ENCODE measurements around the gene EXOC3L4.

Gene EXOC3L4

DNA sequence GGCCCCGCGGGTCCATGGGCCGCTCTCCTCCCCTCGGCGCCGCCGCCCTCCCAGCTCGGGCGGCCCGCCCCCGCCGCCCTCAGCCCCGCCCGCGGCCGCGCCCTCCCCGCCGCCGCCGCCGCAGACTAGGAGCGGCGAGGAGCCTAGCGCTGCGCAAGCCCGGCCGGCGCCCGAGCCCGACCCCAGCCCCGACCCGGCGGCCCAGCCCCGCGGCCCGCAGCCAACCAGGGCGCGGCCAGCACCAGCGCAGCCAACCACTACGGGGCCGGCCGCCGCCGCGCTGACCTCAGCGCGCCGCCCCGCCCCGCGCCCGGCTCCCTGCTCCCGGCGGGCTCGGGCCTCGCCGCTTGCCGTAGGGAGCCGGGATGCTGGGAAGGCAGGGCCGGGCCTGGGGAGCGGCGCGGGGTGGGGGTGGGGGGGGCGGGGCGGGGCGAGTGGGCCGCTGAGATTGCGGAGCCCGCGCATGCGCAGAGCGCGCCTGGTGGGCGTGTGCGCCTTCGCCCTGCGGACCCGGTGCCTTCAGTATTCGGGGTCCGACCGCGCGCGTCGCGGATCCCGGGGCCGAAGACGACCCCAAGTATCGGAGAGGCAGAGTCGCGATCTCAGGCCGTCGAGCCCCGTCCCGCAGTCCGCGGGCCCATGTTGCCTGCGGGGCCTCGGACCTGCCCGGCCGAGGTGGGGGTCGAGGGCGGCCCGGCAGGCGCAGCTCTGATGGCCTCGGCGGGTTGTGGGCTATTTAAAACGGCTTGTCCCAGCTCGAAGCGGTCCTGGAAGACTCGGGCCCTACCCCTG is 37.0 kb upstream of the EXOC3L4 start, which contains the start of gene CDC42BPB (continued):
- TF ChIP-seq, protein P1, sequence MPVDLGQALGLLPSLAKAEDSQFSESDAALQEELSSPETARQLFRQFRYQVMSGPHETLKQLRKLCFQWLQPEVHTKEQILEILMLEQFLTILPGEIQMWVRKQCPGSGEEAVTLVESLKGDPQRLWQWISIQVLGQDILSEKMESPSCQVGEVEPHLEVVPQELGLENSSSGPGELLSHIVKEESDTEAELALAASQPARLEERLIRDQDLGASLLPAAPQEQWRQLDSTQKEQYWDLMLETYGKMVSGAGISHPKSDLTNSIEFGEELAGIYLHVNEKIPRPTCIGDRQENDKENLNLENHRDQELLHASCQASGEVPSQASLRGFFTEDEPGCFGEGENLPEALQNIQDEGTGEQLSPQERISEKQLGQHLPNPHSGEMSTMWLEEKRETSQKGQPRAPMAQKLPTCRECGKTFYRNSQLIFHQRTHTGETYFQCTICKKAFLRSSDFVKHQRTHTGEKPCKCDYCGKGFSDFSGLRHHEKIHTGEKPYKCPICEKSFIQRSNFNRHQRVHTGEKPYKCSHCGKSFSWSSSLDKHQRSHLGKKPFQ (tag by site-specific recombination; IDR thresholded peaks at IDR 0.05): no peak
- TF ChIP-seq BCL11B (tag by site-specific recombination; IDR thresholded peaks at IDR 0.05; ENCODE audit: low read depth): no peak
- TF ChIP-seq ZNF610 (tag by site-specific recombination; IDR thresholded peaks at IDR 0.05; ENCODE audit: borderline replicate concordance): 0 out of 2 replicates have a peak, but pooled peaks have one; percentile 19
- TF ChIP-seq, protein P2, sequence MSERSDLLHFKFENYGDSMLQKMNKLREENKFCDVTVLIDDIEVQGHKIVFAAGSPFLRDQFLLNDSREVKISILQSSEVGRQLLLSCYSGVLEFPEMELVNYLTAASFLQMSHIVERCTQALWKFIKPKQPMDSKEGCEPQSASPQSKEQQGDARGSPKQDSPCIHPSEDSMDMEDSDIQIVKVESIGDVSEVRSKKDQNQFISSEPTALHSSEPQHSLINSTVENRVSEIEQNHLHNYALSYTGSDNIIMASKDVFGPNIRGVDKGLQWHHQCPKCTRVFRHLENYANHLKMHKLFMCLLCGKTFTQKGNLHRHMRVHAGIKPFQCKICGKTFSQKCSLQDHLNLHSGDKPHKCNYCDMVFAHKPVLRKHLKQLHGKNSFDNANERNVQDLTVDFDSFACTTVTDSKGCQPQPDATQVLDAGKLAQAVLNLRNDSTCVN (tag by site-specific recombination; optimal IDR thresholded peaks at IDR 0.05): peak; percentile 64
- TF ChIP-seq ZNF560 (tag by site-specific recombination; IDR thresholded peaks at IDR 0.05; ENCODE audit: borderline replicate concordance): no peak
- TF ChIP-seq IKZF3 (tag by site-specific recombination; IDR thresholded peaks at IDR 0.05): peak; percentile 99
- TF ChIP-seq ZNF510 (tag by site-specific recombination; IDR thresholded peaks at IDR 0.05; ENCODE audit: insufficient replicate concordance): no peak
- TF ChIP-seq, protein P3, sequence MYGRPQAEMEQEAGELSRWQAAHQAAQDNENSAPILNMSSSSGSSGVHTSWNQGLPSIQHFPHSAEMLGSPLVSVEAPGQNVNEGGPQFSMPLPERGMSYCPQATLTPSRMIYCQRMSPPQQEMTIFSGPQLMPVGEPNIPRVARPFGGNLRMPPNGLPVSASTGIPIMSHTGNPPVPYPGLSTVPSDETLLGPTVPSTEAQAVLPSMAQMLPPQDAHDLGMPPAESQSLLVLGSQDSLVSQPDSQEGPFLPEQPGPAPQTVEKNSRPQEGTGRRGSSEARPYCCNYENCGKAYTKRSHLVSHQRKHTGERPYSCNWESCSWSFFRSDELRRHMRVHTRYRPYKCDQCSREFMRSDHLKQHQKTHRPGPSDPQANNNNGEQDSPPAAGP (tag by site-specific recombination; IDR thresholded peaks at IDR 0.05): 0 out of 2 replicates have a peak, but pooled peaks have one; percentile 22
- TF ChIP-seq ZBTB7A (tag by site-specific recombination; IDR thresholded peaks at IDR 0.05; ENCODE audit: low read depth): no peak
- TF ChIP-seq ZNF391 (tag by site-specific recombination; IDR thresholded peaks at IDR 0.05; ENCODE audit: borderline replicate concordance, low read depth): no peak
- no peak for TF ChIP-seq ZNF670 (tag by site-specific recombination; IDR thresholded peaks at IDR 0.05; ENCODE audit: low read depth)
- no peak for TF ChIP-seq ZNF548 (tag by site-specific recombination; IDR thresholded peaks at IDR 0.05)
- no peak for TF ChIP-seq ZNF596 (tag by site-specific recombination; IDR thresholded peaks at IDR 0.05)
- TF ChIP-seq, protein P4, sequence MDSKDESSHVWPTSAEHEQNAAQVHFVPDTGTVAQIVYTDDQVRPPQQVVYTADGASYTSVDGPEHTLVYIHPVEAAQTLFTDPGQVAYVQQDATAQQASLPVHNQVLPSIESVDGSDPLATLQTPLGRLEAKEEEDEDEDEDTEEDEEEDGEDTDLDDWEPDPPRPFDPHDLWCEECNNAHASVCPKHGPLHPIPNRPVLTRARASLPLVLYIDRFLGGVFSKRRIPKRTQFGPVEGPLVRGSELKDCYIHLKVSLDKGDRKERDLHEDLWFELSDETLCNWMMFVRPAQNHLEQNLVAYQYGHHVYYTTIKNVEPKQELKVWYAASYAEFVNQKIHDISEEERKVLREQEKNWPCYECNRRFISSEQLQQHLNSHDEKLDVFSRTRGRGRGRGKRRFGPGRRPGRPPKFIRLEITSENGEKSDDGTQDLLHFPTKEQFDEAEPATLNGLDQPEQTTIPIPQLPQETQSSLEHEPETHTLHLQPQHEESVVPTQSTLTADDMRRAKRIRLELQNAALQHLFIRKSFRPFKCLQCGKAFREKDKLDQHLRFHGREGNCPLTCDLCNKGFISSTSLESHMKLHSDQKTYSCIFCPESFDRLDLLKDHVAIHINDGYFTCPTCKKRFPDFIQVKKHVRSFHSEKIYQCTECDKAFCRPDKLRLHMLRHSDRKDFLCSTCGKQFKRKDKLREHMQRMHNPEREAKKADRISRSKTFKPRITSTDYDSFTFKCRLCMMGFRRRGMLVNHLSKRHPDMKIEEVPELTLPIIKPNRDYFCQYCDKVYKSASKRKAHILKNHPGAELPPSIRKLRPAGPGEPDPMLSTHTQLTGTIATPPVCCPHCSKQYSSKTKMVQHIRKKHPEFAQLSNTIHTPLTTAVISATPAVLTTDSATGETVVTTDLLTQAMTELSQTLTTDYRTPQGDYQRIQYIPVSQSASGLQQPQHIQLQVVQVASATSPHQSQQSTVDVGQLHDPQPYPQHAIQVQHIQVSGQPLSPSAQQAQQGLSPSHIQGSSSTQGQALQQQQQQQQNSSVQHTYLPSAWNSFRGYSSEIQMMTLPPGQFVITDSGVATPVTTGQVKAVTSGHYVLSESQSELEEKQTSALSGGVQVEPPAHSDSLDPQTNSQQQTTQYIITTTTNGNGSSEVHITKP (tag by site-specific recombination; IDR thresholded peaks at IDR 0.05): no peak
- TF ChIP-seq ZNF571 (tag by site-specific recombination; IDR thresholded peaks at IDR 0.05): no peak
- peak; percentile 24; the same call in 1 of the 2 replicates for TF ChIP-seq KLF10 (tag by site-specific recombination; IDR thresholded peaks at IDR 0.05)
- TF ChIP-seq ZNF138 (tag by site-specific recombination; IDR thresholded peaks at IDR 0.05; ENCODE audit: borderline replicate concordance): no peak
- TF ChIP-seq ZNF433 (tag by site-specific recombination; IDR thresholded peaks at IDR 0.05; ENCODE audit: low read depth): no peak
- TF ChIP-seq ZNF37A (tag by site-specific recombination; IDR thresholded peaks at IDR 0.05): no peak
